MM.1S (cell line): ENCODE measurements around the gene NHLRC3.

ENCODE experiments used
- EZH2phosphoT487 ChIP-seq: fragments of 300-600 bp; sonication (generic); IDR thresholded peaks from 2 replicates; pipeline ENCODE4 v1.6.1; 2018; ENCODE audit warnings: antibody characterized with exemption, low read length
- TF ChIP-seq, protein P1 (sequence below): fragments of 300-600 bp; sonication (generic); IDR thresholded peaks from 2 replicates; pipeline ENCODE4 v1.5.1; 2016; ENCODE audit warnings: antibody characterized with exemption, low read length, mixed read lengths

DNA sequence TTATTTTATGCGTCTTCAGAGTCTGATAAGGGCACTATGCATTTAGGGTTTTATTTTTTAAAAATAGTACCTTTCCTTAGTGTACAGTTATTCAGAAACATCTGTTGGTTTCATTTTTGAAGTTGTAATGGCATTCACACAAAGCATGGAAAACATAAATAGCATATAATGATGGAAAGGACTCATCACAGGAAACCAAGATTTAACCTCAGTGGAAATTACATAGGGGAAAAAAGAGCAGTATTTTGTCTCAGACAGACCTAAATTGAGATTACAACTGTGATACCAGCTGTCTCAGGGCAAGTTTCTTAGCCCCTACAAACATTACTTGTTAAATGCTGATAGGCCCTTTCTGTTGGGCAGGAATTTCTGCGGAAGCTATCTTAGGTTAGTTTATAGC is 57.2 kb downstream of the NHLRC3 start:
- TF ChIP-seq, protein P1, sequence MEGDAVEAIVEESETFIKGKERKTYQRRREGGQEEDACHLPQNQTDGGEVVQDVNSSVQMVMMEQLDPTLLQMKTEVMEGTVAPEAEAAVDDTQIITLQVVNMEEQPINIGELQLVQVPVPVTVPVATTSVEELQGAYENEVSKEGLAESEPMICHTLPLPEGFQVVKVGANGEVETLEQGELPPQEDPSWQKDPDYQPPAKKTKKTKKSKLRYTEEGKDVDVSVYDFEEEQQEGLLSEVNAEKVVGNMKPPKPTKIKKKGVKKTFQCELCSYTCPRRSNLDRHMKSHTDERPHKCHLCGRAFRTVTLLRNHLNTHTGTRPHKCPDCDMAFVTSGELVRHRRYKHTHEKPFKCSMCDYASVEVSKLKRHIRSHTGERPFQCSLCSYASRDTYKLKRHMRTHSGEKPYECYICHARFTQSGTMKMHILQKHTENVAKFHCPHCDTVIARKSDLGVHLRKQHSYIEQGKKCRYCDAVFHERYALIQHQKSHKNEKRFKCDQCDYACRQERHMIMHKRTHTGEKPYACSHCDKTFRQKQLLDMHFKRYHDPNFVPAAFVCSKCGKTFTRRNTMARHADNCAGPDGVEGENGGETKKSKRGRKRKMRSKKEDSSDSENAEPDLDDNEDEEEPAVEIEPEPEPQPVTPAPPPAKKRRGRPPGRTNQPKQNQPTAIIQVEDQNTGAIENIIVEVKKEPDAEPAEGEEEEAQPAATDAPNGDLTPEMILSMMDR: no peak
- no peak for TF ChIP-seq EZH2phosphoT487
